ENCODE results near the gene CNPPD1.
A peak's percentile ranks its signal among the peaks of the same experiment; 100 is the strongest.

Gene CNPPD1

GRCh38 chr2:219131327-219131726, 45.4 kb downstream of the CNPPD1 start:
- Mint-ChIP-seq H3K36me3 (ENCODE audit: low read depth) (peaks cover 14% of the 10 kb centered on the region), H3K4me3 (no peak overlapping the region), H3K27ac (no peak overlapping the region), H3K9me3 (no peaks in the 10 kb centered on the region), H3K4me1 (ENCODE audit: low read depth) (peaks cover 6% of the 10 kb centered on the region), H3K27me3 (no peaks in the 10 kb centered on the region)
- DNase-seq: no peak

GRCh38 chr2:219129589-219129988, 47.1 kb downstream of the CNPPD1 start:
- H3K27me3 Mint-ChIP-seq: no peaks in the 10 kb centered on the region
- H3K4me1 Mint-ChIP-seq (ENCODE audit: low read depth): peaks cover 17% of the 10 kb centered on the region
- no peaks in the 10 kb centered on the region for H3K9me3 Mint-ChIP-seq
- H3K4me3 Mint-ChIP-seq: no peak overlapping the region
- H3K36me3 Mint-ChIP-seq (ENCODE audit: low read depth): peaks cover 15% of the 10 kb centered on the region
- no peak overlapping the region for H3K27ac Mint-ChIP-seq
- no peak for DNase-seq

GRCh38 chr2:219128396-219128795, 48.3 kb downstream of the CNPPD1 start:
- Mint-ChIP-seq H3K36me3 (ENCODE audit: low read depth) (peaks cover 15% of the 10 kb centered on the region), H3K4me3 (no peak overlapping the region), H3K9me3 (no peaks in the 10 kb centered on the region), H3K27me3 (no peaks in the 10 kb centered on the region), H3K4me1 (ENCODE audit: low read depth) (peaks cover 23% of the 10 kb centered on the region), H3K27ac (no peak overlapping the region)
- DNase-seq: no peak

GRCh38 chr2:219127037-219127635, 49.6 kb downstream of the CNPPD1 start:
- Mint-ChIP-seq H3K27ac (no peak overlapping the region), H3K4me1 (ENCODE audit: low read depth) (peaks cover 19% of the 10 kb centered on the region), H3K9me3 (no peaks in the 10 kb centered on the region), H3K27me3 (no peaks in the 10 kb centered on the region), H3K36me3 (ENCODE audit: low read depth) (peaks cover 14% of the 10 kb centered on the region), H3K4me3 (no peak overlapping the region)
- no peak for DNase-seq

- no peak for DNase-seq
- no peak overlapping the region for H3K27ac Mint-ChIP-seq
- no peaks in the 10 kb centered on the region for H3K9me3 Mint-ChIP-seq
- no peak overlapping the region for H3K4me3 Mint-ChIP-seq
- H3K4me1 Mint-ChIP-seq (ENCODE audit: low read depth): peaks cover 19% of the 10 kb centered on the region
- H3K36me3 Mint-ChIP-seq (ENCODE audit: low read depth): peaks cover 14% of the 10 kb centered on the region
- no peaks in the 10 kb centered on the region for H3K27me3 Mint-ChIP-seq
Measured at GRCh38 chr2:219126555-219126954, 50.2 kb downstream of the CNPPD1 start.

- Mint-ChIP-seq H3K27me3 (no peaks in the 10 kb centered on the region), H3K9me3 (no peaks in the 10 kb centered on the region), H3K36me3 (ENCODE audit: low read depth) (peaks cover 14% of the 10 kb centered on the region), H3K4me3 (no peak overlapping the region), H3K27ac (no peak overlapping the region), H3K4me1 (ENCODE audit: low read depth) (peaks cover 19% of the 10 kb centered on the region)
- no peak for DNase-seq
Measured at GRCh38 chr2:219125886-219126270, 50.8 kb downstream of the CNPPD1 start.

- no peak overlapping the region for H3K4me3 Mint-ChIP-seq
- no peaks in the 10 kb centered on the region for H3K27me3 Mint-ChIP-seq
- H3K4me1 Mint-ChIP-seq (ENCODE audit: low read depth): peaks cover 19% of the 10 kb centered on the region
- H3K36me3 Mint-ChIP-seq (ENCODE audit: low read depth): peaks cover 10% of the 10 kb centered on the region
- DNase-seq: no peak
- no peaks in the 10 kb centered on the region for H3K9me3 Mint-ChIP-seq
- no peak overlapping the region for H3K27ac Mint-ChIP-seq
Measured at GRCh38 chr2:219125225-219125885, 51.4 kb downstream of the CNPPD1 start.

GRCh38 chr2:219124381-219125110, 52.2 kb downstream of the CNPPD1 start:
- Mint-ChIP-seq H3K27ac (peak overlapping the region; percentile 55), H3K27me3 (no peaks in the 10 kb centered on the region), H3K36me3 (ENCODE audit: low read depth) (peaks cover 8% of the 10 kb centered on the region), H3K4me1 (ENCODE audit: low read depth) (peaks cover 19% of the 10 kb centered on the region), H3K9me3 (no peaks in the 10 kb centered on the region), H3K4me3 (no peak overlapping the region)
- no peak for DNase-seq

GRCh38 chr2:219123356-219124135, 53.2 kb downstream of the CNPPD1 start:
- no peaks in the 10 kb centered on the region for H3K27me3 Mint-ChIP-seq
- no peak overlapping the region for H3K27ac Mint-ChIP-seq
- H3K4me1 Mint-ChIP-seq (ENCODE audit: low read depth): peaks cover 19% of the 10 kb centered on the region
- DNase-seq: no peak
- H3K4me3 Mint-ChIP-seq: no peak overlapping the region
- peaks cover 8% of the 10 kb centered on the region for H3K36me3 Mint-ChIP-seq (ENCODE audit: low read depth)
- no peaks in the 10 kb centered on the region for H3K9me3 Mint-ChIP-seq

GRCh38 chr2:219122202-219122980, 54.3 kb downstream of the CNPPD1 start:
- no peak for DNase-seq
- Mint-ChIP-seq H3K9me3 (no peaks in the 10 kb centered on the region), H3K4me1 (ENCODE audit: low read depth) (peaks cover 19% of the 10 kb centered on the region), H3K27me3 (no peaks in the 10 kb centered on the region), H3K27ac (no peak overlapping the region), H3K4me3 (no peak overlapping the region), H3K36me3 (ENCODE audit: low read depth) (peaks cover 8% of the 10 kb centered on the region)
